HG03457 (cell line): ENCODE data around the gene CASKIN1.

Source experiments
- ATAC-seq: cut with Tn5 transposase; IDR thresholded peaks from one replicate; pipeline ENCODE4 v1.9.1; 2021; ENCODE audit warnings: moderate number of reproducible peaks; ENCODE audit not compliant: unreplicated experiment

Gene CASKIN1

GRCh38 chr16:2195322-2196161 lies 863 bp downstream of the CASKIN1 start:
- ATAC-seq = no peak

- ATAC-seq = no peak
Measured at GRCh38 chr16:2194852-2195321, 1.5 kb downstream of the CASKIN1 start.

- ATAC-seq = no peak
Measured at GRCh38 chr16:2194166-2194834, 2.1 kb downstream of the CASKIN1 start.

DNA sequence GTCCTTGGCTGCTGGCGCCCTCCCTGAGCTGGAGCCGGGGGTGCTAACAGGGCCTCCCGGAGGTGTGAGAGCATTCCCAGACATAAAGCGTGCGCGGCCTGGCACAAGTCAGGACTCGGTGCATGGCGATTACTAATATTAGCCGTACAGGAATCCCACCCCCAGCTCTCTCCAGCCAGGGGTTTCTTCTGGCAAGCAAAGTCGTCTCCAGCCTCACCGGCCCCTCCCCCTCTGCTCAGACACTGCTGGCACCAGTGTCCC lies 5.0 kb downstream of the CASKIN1 start:
- no peak for ATAC-seq

GRCh38 chr16:2190659-2191445 lies 5.6 kb downstream of the CASKIN1 start:
- no peak for ATAC-seq

- no peak for ATAC-seq
Measured at GRCh38 chr16:2190002-2190658, 6.3 kb downstream of the CASKIN1 start.

- no peak for ATAC-seq
Measured at GRCh38 chr16:2189252-2189893, 7.0 kb downstream of the CASKIN1 start.

DNA sequence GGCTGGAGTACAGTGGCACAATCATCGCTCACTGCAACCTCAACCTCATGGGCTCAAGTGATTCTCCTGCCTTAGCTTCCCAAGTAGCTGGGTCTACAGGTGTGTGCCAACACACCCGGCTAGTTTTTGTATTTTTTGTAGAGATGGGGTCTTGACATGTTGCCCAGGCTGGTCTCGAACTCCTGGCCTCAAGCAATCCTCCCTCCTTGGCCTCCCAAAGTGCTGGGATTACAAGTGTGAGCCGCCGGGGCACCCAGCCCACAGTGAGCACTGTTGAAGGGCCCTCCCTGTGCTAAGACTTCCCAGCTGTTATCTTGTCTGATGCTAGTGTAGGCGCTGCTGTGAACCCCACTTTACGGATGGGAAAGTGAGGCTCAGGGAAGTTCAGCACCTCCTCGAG lies 8.0 kb downstream of the CASKIN1 start:
- no peak for ATAC-seq

DNA sequence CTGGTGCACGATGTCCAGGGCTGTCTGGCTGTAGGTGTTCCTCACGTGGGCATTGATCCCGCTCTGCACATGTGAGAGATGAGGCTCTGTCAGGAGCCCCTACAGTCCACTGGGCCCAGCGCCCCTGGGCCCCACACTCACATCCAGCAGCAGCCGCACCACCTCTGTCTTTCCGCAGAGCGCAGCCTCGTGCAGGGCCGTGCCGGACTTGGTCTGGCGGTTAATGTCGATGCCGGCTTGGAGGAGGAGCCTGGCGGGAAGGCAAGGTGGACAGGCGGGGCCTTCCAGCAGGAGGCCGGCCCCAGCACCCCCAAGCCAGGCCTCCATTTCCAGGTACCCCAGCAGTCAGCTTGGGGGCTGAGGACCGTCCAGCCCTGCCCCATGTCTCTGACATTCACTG lies 9.2 kb downstream of the CASKIN1 start:
- no peak for ATAC-seq

DNA sequence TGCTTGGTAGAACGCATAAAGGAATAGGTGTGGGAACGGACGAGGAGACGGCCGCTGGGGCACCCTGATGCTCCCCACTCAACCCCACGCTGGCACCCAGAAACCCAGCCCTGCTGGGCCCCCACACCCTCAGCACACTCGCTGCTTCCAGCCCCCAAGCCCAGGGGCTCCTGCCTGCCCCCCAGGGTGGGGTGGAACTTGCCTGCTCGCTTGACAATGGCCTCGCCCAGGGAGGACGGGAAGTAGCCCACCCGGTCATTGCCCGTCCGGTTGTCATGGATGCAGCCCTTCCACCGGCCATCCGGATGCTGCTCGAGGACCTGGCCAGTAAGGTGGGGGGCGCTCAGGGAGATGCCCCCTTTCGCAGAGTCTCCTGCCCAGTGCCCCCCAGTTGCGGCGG lies 9.9 kb downstream of the CASKIN1 start:
- ATAC-seq = no peak

DNA sequence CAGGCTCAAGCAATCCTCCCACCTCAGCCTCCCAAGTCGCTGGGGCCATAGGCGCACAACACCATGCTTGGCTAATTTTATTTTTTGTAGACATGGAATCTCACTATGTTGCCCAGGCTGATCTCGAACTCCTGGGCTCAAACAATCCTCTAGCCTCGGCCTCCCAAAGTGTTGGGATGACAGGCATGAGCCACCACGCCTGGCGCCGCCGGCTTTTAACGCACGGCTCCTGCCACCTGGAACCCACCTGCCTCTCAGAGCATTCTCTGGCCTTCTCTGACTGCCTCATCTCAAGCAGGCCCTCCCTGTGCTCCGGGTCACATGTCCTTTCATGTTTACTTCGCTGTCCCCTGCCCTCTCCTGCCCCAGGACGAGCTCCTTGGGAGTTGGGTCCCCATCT lies 10.3 kb downstream of the CASKIN1 start:
- no peak for ATAC-seq

DNA sequence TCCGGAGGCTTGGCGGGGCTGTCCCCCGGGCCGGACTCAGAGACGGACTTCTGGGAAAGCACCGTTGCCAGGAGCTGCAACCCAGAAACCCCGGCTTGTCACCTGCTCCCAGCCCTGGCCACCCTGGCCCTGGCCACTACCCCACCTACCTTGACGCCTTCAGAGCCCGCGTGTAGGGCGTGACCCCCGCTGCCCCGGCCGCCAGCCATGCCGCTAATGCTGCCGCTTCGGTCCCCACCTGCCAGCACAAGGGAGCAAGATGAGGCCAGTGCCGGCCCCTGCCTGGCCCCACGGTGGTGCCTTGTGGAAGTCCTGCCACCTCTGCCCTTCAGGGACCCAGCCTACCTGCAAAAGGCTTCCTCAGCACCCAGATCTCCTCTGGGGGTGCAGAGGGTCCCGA lies 11.4 kb downstream of the CASKIN1 start:
- no peak for ATAC-seq

DNA sequence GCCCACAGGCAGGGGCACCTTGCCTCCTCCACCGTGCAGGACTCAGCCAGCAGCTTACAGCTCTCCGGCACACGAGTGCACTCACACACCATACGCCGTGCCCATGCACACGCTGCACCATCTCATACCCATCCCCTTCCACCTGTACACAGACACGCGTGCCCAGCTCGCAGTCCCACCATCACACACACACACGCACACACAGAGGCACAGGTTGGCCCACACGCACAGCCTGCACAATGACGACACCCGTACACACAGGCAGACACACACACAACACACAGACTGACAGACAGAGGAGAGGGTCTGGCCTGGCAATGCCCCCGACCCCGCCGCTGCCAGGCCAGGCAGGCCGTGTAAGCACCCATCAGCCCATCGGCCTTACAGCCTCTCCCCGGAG lies 12.1 kb downstream of the CASKIN1 start:
- no peak for ATAC-seq

- ATAC-seq = no peak
Measured at GRCh38 chr16:2183671-2184070, 12.7 kb downstream of the CASKIN1 start.

DNA sequence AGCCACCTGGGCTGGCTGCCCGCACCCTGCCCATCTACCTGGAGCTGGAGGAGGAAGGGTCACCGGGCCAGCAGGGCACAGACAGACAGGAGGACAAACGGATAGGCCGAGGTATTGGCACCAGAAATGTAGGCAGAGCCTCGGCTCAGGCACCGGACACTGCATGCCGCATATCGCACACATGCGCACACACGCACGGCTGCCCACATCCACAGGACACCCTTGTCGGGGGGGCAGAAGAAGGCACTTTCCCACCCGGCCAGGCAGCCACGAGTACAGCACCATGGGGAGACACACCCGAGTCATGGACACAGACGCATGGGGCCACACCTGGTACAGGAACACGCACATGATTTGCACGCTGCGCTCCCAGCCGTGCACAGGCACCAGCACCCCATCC lies 14.5 kb downstream of the CASKIN1 start:
- ATAC-seq = no peak

GRCh38 chr16:2180962-2181923 lies 15.2 kb downstream of the CASKIN1 start:
- no peak for ATAC-seq

DNA sequence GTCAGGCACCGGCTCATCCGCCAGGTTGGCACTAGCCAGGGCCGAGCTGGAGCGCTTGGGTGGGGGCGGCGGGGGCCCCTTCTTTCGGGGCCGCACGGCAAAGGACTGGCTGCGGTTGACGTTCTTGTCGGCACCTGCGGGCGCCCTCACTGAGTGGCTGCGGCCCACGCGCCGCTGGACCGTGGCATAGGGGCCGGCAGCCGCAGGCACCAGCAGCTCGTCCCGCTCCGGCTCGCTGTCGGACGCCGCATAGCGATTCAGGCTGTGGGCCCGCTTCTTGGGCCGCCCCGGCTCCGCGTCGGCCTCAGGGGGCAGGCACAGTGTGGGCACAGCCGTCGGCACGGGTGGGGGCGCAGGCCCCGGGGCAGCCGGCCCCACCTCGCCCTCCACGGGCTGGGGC lies 15.9 kb downstream of the CASKIN1 start:
- ATAC-seq = no peak

DNA sequence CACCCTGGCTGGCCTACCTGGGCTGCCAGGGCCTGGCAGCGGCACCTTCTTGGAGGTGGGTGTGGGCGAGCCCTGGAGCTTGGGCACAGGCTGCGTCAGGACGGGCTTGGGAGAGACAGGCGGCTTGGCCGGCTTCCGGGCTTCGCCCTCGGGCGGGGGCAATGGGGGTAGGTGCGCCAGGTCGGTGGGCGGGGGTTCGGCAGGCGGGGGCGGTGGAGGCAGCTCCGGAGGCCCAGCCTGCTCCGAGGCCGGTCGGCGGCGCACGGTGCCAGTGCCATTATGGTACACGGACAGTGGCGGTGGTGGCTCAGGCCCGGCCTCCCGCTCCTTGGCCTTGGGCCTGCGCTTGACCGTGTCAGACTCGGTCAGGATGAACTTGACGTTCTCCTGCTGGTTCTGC lies 16.8 kb downstream of the CASKIN1 start:
- ATAC-seq = no peak

DNA sequence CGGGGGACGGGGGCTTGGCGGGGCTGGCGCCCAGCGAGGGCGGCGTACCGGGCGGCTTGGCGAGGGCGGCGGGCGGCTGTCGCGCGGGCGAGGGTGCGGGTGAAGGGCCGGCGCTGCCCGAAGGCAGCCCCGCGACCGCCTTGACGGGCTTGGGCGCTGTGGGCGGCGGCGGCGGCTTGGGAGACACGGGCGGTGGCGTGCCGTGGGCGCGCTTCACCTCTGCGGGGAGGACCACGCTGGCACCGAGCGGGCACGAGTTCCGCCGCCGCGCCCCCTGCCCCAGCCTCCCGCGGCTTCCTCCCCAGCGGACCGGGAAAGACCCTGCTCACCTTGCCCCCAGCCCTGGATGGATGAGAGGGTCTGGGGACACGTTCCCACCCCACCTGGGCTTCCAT lies 17.3 kb downstream of the CASKIN1 start:
- ATAC-seq = no peak
